Stimulated activated CD8-positive, alpha-beta memory T cell treated with anti-CD3 and anti-CD28 coated beads, Interleukin-4, amount 100 ng/mL, for 24 hours (primary cell): ENCODE measurements around the gene BEND7.

Experiments used
- DNase-seq: peaks from one replicate; pipeline ENCODE4 v3.0.0-alpha.2; 2020; ENCODE audit warnings: low read depth

BEND7 gene

DNA sequence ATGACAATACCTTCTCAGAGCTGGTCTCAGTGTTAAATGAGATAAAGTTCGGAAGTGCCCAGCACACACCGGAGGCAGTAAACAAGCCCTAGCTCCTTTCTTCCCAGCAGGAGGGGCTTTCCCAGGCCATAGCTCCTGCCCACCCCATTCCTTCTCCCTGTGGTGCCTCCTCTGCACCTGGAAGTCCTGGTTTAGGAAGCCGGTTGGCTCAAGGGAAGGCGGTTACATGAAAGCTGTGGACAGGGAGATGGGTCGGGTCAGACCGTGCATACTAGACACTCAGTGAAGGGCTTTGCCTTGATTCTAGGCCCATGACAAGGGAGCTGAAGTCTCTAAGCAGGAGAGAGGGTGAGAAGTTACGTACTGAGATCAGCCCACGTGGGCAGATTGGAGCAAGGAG is 8.6 kb downstream of the BEND7 start:
- DNase-seq, result no peak

- DNase-seq, result no peak
These were observed 10.6 kb downstream of the BEND7 start for GRCh38 chr10:13518076-13518692.

DNA sequence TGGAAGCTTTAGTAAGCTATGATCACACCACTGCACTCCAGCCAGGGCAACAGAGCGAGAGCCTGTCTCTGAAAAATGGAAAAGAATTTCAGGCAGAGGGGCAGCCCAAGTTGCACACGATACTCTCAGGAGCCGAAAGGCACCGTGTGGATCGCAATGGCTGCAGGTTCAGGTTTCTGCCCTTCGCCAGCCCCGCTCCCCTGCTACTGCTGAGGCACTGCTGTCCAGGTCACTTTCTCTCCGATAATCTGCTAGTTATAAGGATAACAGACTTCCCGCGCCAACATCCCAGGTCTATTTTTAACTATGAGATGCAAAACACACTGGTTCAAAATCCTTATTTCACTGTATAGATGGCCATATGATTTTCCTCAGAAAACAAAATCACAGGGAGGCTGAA is 11.1 kb downstream of the BEND7 start:
- no peak for DNase-seq

- DNase-seq, result no peak
These were observed 12.6 kb downstream of the BEND7 start for GRCh38 chr10:13516176-13516575.

- DNase-seq, result no peak
These were observed 13.3 kb downstream of the BEND7 start for GRCh38 chr10:13515467-13515866.

- no peak for DNase-seq
These were observed 14.5 kb downstream of the BEND7 start for GRCh38 chr10:13514296-13514695.

GRCh38 chr10:13512564-13512963 is 16.2 kb downstream of the BEND7 start:
- DNase-seq, result no peak

- no peak for DNase-seq
These were observed 17.4 kb downstream of the BEND7 start for GRCh38 chr10:13511409-13511808.

DNA sequence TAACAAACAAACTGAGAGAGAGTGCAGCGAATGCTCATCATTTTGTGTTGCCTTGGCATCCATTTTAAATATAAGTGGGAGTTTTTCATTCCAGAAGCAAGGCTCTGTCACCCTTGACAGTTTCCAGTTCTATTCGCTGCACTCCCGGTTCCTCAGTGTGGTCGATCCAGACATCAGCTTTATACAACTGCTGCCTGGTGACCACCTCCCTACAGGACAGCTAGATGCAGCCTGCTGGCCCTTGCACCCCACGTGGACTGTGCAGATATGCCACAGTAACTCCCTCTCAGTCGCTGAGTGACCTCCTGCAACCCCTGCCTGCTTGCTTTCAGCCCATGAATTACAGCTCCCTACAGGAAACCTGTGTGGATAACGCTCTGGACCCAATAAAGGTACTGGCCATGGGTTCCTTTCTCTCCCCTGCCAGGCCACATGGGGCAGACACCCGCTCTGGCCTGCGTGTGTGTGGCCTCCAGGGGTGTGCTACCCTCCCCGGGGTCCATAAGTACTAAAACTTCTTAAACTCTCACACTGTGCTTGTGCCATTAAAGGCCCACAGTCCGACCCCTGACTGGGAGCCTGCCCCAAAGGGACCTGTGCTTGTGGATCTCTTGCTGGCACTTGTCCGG is 23.6 kb downstream of the BEND7 start:
- no peak for DNase-seq

DNA sequence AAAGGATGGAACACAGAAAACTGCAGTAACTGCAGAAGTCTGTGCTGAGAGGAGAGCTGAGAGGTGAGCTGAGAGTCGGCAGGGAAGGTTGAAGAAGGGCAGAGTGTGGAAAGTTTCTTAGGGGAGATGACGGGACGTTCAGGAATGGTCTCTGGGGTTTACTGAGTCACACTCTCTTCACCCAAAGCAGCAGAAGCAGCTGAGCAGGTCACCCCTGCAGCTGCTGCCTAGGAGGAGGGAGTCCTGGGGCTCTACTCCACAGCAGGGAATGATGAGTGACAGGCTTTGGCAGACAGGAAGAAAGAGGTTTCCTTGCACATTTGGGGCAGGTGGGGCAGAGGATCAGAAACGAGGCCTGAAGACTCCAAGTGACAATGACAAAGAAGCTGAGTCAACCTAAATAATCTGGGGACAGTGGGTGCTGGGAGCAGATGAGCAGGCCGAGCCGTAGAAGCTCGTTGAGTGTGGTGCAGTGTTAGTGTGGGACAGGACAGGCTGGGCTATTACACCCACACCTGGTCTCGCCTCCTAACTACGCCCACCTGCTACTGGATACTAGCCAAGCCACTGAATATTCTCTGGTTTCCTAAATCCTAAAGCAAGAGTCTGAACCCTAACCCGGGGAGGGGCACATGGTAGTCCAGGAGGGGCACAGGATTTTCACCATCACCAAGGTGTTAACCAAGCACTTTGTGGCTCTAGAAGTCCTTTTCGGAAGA is 24.9 kb downstream of the BEND7 start:
- no peak for DNase-seq

DNA sequence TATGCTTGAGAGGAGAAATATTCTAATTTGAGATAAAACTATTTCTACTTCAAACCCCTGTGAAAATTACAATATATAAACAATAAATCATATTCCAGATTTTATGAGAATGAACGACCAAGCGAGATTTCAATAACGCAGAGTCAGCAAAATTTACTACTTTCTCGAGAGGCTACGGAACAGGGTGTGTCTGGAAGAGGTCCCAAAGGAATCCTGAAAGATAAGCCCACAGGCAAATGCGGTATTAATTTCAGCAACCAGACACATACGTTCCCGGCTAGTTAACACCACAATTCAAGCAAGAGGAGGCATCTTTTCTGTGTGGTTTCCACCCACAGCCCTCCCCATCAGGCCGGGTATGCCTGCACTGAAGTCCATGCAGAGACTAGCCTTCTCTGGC is 26.4 kb downstream of the BEND7 start:
- DNase-seq, result no peak

GRCh38 chr10:13500201-13500600 is 28.6 kb downstream of the BEND7 start:
- no peak for DNase-seq

DNA sequence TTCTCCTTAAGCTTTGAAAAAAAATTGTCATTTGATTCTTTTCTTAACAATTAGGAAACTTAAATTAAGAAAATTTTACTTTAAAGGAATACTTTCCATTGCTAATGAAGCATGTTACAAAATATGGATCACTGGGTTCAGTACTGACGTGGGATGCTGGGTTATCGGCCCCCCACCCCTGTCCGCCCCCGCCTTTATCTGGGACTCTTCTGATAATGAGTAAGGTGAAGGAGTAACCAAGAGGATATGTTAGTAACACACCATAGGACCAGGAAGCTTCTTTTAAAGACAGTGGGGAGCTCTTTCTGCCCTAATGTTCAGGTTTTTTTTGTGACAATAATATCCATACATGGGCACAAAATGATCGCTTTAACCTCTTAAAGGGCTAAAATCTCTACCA is 29.7 kb downstream of the BEND7 start:
- no peak for DNase-seq

DNA sequence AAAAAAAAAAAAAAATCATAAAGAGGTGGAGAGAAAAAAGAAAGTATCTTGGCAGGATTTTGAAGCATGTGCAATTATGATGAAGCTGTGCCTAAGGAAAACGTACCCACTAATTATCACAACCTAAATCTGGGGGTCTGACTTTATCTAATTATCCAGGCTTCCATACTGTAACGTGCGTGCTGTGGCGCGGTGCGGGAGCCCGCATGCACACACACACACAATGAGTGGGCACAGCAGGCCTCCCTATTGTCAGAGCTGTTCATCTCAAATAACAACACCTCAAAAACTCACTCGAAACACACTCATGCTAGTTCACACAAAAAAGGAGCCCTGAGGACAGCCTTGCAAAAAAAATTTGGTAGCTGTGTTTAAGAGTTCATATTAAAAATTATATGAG is 31.9 kb downstream of the BEND7 start:
- no peak for DNase-seq

DNA sequence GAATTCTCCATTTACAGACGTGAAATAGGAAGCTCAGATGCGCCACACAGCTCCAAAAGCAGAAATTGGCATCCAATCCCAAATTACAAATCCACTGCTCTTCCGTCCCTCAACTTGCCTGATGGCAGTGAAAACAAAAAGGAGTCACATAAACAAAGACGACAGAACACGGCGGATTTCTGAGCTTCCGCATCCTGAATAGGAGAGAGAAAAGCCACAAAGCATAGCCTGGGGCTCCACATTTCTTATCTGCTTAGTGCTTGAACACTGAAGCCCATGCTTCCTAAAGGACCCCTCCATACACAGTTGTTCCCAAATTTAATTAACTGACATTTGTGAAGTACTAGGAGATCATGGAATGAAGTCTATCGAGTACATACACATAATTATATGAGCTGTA is 32.6 kb downstream of the BEND7 start:
- DNase-seq, result no peak

GRCh38 chr10:13492493-13493180 is 36.2 kb downstream of the BEND7 start:
- no peak for DNase-seq

- DNase-seq, result no peak
These were observed 37.0 kb downstream of the BEND7 start for GRCh38 chr10:13491747-13492360.

DNA sequence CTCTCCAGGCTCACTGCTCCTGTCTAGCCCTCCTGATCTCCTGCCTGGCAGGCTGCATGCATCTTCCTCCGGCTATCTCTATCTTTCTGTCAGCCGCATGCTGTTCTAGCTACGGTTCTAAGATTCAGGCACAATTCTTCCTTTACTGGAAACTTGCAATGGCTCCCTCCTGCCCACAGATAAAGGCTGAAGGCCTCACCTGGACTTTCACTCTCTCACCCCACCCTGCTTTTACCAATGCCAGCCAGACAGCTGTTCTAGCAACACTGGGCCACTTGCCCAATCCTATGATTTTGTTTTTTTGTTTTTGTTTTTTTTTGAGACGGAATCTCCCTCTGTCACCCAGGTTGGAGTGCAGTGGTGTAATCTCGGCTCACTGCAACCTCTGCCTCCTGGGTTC is 38.3 kb downstream of the BEND7 start:
- no peak for DNase-seq

DNA sequence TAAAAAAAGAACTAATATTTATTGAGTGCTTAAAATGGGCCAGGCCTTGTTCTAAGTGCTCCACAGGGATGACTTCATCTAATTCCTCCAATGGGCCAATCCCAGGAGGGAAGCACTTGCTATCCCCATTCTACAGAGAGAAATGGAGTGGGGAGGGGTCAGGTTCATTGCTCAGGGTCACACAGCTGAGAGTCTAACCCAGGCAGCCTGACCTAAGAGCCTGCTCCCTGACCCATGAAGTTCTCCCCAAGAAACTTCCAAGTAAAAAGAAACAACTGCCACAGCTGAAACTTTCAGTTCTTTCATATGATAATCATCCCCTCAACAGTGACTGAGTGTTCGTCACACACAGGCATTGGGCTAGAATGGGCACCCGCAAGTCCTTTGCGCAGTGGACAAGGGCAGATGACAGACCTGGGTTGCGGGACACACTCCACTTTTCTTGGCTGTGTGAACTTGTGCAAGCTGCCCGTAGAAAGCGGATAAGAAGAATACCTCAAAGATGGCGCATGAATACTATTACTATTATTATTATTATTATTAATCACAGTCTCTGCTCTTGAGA is 39.7 kb downstream of the BEND7 start:
- no peak for DNase-seq

DNA sequence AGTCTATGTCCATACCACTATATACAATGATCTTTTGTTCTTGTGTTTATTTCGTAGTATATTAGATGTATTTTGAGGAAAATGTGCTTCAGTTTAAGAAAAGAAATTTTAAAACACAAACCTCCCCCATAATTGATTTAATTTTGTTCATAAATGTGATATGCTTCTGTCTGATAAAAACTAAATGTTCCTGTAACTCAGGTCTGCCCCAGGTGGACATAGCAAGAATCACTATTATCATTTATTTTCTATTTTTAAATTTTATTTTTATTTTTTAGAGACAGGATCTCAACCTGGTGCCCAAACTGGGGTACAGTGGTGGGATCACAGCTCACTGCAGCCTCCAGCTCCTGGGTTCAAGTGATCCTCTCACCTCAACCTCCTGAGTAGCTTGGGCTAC is 43.2 kb downstream of the BEND7 start:
- DNase-seq, result no peak

DNA sequence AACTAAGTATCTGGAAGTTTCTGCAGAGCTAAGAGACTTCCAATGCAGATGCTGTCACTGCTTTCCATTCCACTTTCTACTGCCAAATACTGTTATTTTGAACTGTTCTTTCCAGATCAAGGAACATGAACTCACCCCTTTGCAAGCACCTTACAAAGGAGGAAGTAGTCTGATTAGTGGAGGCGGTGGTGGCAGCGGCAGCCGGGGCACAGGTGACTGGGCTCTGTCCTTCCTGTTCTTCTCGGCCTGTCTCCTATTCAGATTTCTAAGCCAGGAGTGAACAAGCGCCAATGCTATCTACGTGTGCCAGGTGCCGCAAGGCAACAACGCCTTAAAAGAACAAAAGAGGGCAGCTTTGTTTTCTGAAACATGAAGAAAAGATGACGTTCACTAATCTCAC is 44.9 kb downstream of the BEND7 start:
- DNase-seq, result no peak

DNA sequence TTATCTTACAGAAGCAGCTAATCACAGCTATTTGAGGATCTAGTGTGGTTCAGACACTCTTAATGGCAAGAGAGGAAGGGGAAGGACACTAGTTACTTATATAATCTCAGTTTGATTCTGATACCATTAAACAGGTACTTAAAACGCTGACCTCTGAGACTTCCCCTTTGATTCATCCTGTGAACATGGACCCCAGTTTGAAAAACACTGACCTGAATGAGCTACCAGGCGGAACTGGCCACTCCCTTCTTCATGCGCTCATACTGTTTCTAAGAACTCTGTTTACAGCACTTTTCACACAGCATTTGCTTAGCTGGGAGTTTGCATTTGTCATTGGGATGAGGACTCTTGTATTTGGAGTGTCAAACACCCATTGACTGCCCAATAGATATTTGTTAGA is 45.7 kb downstream of the BEND7 start:
- DNase-seq, result no peak
